RPMI7951 (cell line): Measurements from ENCODE around the gene MMP24OS. TPM values are rescaled to one million over a fixed set of nuclear protein-coding genes. Genes with fewer than 3 reads are reported as not detected.

ENCODE experiments used
- DNase-seq: peaks from one replicate; pipeline ENCODE4 v3.0.0-alpha.2; 2012; ENCODE audit warnings: low read depth
- total RNA-seq: library from RNA; depleted of rRNA; stranded (reverse); fragments of >200 nt; shearing (Covaris generic); gene quantifications from 2 replicates; pipeline ENCODE4 v1.2.3, GENCODE V29; 2014; rRNA removed

Gene MMP24OS
- total RNA-seq, 1 experiment from 2014 or later, result 19.1 TPM

GRCh38 chr20:35252037-35252461 lies 25.9 kb downstream of the MMP24OS start:
- DNase-seq, result no peak

- DNase-seq, result no peak
Observed at GRCh38 chr20:35251613-35251940, 26.3 kb downstream of the MMP24OS start.

- no peak for DNase-seq
Observed at GRCh38 chr20:35248641-35249475, 29.1 kb downstream of the MMP24OS start.

- DNase-seq, result no peak
Observed at GRCh38 chr20:35246723-35247122, 31.2 kb downstream of the MMP24OS start.

GRCh38 chr20:35243986-35244385 lies 33.9 kb downstream of the MMP24OS start:
- DNase-seq, result no peak

GRCh38 chr20:35243317-35243716 lies 34.6 kb downstream of the MMP24OS start:
- no peak for DNase-seq

GRCh38 chr20:35240811-35241293 lies 37.1 kb downstream of the MMP24OS start:
- no peak for DNase-seq

GRCh38 chr20:35240083-35240810 lies 37.7 kb downstream of the MMP24OS start:
- no peak for DNase-seq

GRCh38 chr20:35238735-35239134 lies 39.2 kb downstream of the MMP24OS start:
- DNase-seq, result no peak

GRCh38 chr20:35238170-35238569 lies 39.8 kb downstream of the MMP24OS start:
- DNase-seq, result peak; percentile 52

GRCh38 chr20:35237486-35237885 lies 40.4 kb downstream of the MMP24OS start:
- peak; percentile 93 for DNase-seq

- peak; percentile 63 for DNase-seq
Observed at GRCh38 chr20:35235881-35236280, 42.0 kb downstream of the MMP24OS start.

GRCh38 chr20:35232575-35232974 lies 45.3 kb downstream of the MMP24OS start:
- DNase-seq, result peak; percentile 59

- peak; percentile 49 for DNase-seq
Observed at GRCh38 chr20:35226884-35227681, 50.8 kb downstream of the MMP24OS start.

Other genes starting within 250 kb of the MMP24OS start
- gene TRPC4AP, start 185.3 kb downstream of the MMP24OS start, total RNA-seq, result 44.9 and 49.5 TPM in 2 replicates
- 53.1 and 61.4 TPM in 2 replicates for gene EDEM2, start 130.8 kb downstream of the MMP24OS start, total RNA-seq
- gene PROCR, start 106.0 kb downstream of the MMP24OS start, total RNA-seq, result 47.8 and 62.2 TPM in 2 replicates
- 0.59 and 0.96 TPM in 2 replicates for gene MMP24, start 51.4 kb downstream of the MMP24OS start, total RNA-seq
- gene EIF6, start 6.7 kb upstream of the MMP24OS start, total RNA-seq, result 434 and 435 TPM in 2 replicates
- not detected in 2 replicates for gene FAM83C, start 14.3 kb upstream of the MMP24OS start, total RNA-seq
- gene UQCC1, start 133.9 kb upstream of the MMP24OS start, total RNA-seq, result 36.5 and 42.9 TPM in 2 replicates
- gene GDF5, start 160.1 kb upstream of the MMP24OS start, total RNA-seq, result 1.8 and 2.2 TPM in 2 replicates
- 25.5 and 49.8 TPM in 2 replicates for gene CEP250, start 177.5 kb upstream of the MMP24OS start, total RNA-seq